BJ (cell line): ENCODE data around the gene EPHA1. TPM values are rescaled to one million over a fixed set of nuclear protein-coding genes. Genes with fewer than 3 reads are reported as not detected.
A peak's percentile ranks its signal among the peaks of the same experiment; 100 is the strongest.

Experiments
- CTCF ChIA-PET: fragments of 350-600 bp; formaldehyde crosslinking; extraction: SDS; loops from one replicate; lab custom pipeline; 2021; ENCODE audit warnings: antibody characterized with exemption, inconsistent platforms; lab: Yijun Ruan, JAX
- POLR2A ChIA-PET: fragments of 300-600 bp; sonication (Branson Sonifier 250); formaldehyde crosslinking; extraction: SDS; loops from one replicate; lab custom pipeline; 2021; ENCODE audit warnings: antibody characterized with exemption; lab: Charles Lee
- DNase-seq: peaks from one replicate; pipeline ENCODE4 v3.0.0-alpha.2; 2011; ENCODE audit warnings: low read depth
- H3K27me3 ChIP-seq: 2 replicates; pipeline ENCODE4 v1.6.0; 2011; ENCODE audit warnings: low read length; ENCODE audit not compliant: control insufficient read depth, insufficient read depth
- H3K36me3 ChIP-seq: 2 replicates; pipeline ENCODE4 v1.5.1; 2011; ENCODE audit warnings: low read length; ENCODE audit not compliant: control insufficient read depth, insufficient read depth
- H3K4me3 ChIP-seq: 2 replicates; pipeline ENCODE4 v1.5.1; 2011; ENCODE audit warnings: low read depth, mild to moderate bottlenecking, control low read depth, low read length
- polyA plus RNA-seq: library from polyadenylated mRNA; depleted of rRNA; stranded (reverse); fragments of >200 nt; gene quantifications from 2 replicates; pipeline ENCODE4 v1.2.3, GENCODE V29; 2011
- TF ChIP-seq, protein P1 (sequence below): IDR thresholded peaks from 2 replicates; pipeline ENCODE4 v1.5.1; 2011; ENCODE audit warnings: low read depth, mild to moderate bottlenecking, control low read depth, inconsistent platforms, low read length, moderate library complexity; ENCODE audit not compliant: insufficient read depth

The EPHA1 gene
- polyA plus RNA-seq, 1 experiment, result 0.05 TPM

DNA sequence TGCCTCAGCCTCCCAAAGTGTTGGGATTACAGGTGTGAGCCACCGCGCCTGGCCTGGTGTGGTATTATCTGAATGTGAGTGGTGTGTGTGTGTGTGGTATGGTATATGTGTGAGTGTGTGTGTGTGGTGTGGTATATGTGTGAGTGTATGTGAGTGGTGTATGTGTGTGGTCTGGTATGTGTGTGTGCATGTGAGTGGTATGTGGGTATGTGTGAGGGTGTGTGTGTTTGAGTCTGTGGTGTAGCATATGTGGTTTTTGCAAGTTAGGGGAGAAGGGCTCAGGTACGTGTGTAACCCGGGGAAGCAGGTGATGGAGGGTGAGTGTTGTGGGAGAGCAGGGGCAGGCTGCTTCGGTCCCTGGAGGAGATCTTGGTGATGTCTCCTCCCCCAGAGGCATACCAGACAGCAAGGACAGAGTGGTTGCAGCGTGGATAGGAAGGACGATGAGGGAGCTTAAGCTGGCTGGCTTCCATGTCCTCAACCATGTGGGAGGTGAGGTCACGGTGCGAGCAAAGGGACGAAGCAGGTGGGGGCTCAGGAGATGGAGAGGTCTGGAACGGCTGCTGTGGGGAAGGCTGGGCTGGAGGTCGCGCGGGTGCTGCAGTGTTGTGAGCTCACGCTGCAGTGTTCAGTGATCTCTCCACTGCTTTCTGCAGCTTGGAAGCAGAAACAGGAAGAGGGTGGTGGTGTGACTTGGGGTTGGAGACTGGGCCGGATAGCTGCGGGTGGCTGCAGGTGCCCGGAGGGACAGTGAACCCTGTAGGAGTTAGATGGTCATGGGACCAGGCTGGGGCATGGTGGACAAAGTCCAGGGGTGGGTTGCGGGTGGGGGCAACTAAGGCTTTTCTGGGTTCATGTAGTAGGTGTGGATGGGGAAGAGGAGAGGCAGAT is 22.5 kb downstream of the EPHA1 start:
- Histone ChIP-seq H3K27me3 (no peaks in the 10 kb centered on the region), H3K36me3 (peaks cover 52% of the 10 kb centered on the region), H3K4me3 (no peak overlapping the region)
- TF ChIP-seq, protein P1, sequence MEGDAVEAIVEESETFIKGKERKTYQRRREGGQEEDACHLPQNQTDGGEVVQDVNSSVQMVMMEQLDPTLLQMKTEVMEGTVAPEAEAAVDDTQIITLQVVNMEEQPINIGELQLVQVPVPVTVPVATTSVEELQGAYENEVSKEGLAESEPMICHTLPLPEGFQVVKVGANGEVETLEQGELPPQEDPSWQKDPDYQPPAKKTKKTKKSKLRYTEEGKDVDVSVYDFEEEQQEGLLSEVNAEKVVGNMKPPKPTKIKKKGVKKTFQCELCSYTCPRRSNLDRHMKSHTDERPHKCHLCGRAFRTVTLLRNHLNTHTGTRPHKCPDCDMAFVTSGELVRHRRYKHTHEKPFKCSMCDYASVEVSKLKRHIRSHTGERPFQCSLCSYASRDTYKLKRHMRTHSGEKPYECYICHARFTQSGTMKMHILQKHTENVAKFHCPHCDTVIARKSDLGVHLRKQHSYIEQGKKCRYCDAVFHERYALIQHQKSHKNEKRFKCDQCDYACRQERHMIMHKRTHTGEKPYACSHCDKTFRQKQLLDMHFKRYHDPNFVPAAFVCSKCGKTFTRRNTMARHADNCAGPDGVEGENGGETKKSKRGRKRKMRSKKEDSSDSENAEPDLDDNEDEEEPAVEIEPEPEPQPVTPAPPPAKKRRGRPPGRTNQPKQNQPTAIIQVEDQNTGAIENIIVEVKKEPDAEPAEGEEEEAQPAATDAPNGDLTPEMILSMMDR, result no peak
- POLR2A ChIA-PET, result no interaction called here
- CTCF ChIA-PET, result no interaction called here
- no peak for DNase-seq

DNA sequence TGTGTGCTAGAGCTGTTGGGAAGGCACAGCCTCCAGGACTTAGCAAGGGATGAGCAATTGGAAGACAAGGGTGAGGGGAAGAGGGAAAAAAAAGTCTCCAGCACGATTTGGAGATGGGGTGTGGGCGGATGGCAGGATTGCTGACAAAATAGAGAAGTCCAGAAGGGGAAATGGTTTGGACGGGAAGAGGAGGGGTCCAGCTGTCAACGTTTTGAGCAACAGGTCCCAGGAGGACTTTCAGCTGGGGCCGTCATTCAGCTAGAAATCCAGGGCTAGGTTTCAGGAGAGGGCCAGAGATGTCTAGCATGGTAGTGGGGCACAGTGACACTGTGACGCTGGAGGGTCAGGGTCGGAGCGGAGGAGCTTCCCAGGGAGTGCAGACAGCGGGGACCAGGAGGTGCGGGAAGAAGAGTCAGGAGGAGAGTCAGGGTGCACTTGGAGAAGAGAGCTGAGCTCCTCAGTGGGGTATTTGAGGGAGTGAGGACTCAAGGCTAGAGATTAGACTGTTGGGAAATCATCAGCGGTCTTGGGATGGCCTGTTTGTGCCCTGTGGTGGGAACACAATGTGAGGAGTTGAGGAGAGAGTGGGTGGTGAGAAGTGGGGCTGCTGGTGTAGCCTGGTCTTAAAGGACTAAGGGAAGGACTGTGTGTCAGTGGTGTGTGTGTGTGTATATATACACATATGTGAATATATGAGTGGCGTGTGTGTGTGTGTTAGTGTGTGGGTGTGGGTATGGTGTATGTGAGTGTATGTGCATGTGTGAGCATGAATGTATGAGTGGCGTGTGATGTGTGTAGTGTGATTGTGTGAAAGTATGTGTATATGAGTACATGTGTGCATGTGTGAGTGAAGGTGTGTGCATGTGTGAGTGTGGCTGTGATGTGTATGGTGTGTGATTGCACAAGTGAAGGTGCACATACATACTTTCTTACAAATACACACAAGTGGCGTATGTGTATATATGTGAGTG is 23.7 kb downstream of the EPHA1 start:
- H3K27me3 ChIP-seq, result no peaks in the 10 kb centered on the region
- H3K4me3 ChIP-seq, result peak overlapping the region; percentile 85
- ChIA-PET CTCF (interaction anchor here (0.8 to 2.8 kb wide), 8 partner anchors 8 to 144 kb away, joined by 3 to 9 read pairs (median 5); partner anchors contain the start of gene EPHA1), POLR2A (no interaction called here)
- TF ChIP-seq, protein P1, result no peak
- peaks cover 44% of the 10 kb centered on the region for H3K36me3 ChIP-seq
- DNase-seq, result no peak

DNA sequence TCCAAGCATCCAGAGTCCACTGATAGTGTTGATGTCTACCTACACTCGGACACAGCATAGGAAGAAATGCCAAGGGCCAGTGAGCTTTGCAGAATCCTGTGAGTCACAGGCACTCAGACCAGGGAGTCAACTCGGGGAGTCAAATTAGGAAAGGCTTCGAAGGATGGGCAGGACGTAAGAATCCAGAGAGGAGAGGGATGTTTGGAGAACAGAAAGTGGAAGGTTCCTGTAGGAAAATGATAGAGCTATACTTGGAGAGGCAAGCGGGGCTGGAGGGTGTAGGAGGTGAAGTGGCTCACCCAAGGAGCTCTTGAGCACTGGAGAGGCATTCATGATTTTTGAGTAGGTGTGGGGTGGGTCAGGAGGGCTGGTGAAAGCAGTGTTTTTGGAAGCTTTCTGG is 24.5 kb downstream of the EPHA1 start:
- H3K27me3 ChIP-seq, result no peaks in the 10 kb centered on the region
- peaks cover 38% of the 10 kb centered on the region for H3K36me3 ChIP-seq
- CTCF ChIA-PET, result interaction anchor here (0.7 to 2.8 kb wide), 10 partner anchors 9 to 144 kb away, joined by 3 to 9 read pairs (median 4); partner anchors contain the start of gene EPHA1
- TF ChIP-seq, protein P1, result no peak
- POLR2A ChIA-PET, result no interaction called here
- DNase-seq, result no peak
- H3K4me3 ChIP-seq, result peak overlapping the region; percentile 85

DNA sequence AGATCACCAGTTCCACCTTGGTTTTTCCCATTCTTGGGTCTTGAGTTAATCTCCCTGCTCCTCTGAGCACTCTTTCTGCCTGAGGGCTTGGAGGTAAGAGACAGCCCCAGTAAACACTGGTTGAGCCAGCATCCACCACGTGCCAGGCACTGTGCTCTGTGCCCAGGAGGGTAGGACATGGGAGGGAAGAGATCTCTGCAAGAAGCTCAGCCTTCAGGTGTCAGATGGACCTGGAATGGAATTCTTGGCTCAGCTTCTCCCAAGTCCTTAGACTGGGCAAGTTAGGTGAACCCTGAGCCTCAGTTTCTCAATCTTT is 25.1 kb downstream of the EPHA1 start:
- Histone ChIP-seq H3K27me3 (no peaks in the 10 kb centered on the region), H3K4me3 (peak overlapping the region; percentile 85), H3K36me3 (peaks cover 32% of the 10 kb centered on the region)
- no peak for DNase-seq
- ChIA-PET CTCF (interaction anchor here (0.7 to 2.8 kb wide), 8 partner anchors 9 to 143 kb away, joined by 3 to 9 read pairs (median 4); partner anchors contain the start of gene EPHA1), POLR2A (no interaction called here)
- TF ChIP-seq, protein P1, result no peak
